Activated naive CD4-positive, alpha-beta T cell treated with anti-CD3 and anti-CD28 coated beads, Interleukin-2, amount 50 U/mL, for 16 hours (primary cell): ENCODE results near the gene NFYC.

ENCODE experiments used
- DNase-seq: peaks from one replicate; pipeline ENCODE4 v3.0.0-alpha.2; 2020

The NFYC gene

GRCh38 chr1:40691538-40692428 lies at the start of gene NFYC:
Gene NFYC, plus strand, starts transcription at chr1:40691704. Its CDS starts 47,140 bp downstream, at chr1:40738844.
- DNase-seq, result peak; percentile 92

- no peak for DNase-seq
Measured at GRCh38 chr1:40645118-40645680, 46.3 kb upstream of the NFYC start.

GRCh38 chr1:40646315-40646714 lies 45.2 kb upstream of the NFYC start:
- no peak for DNase-seq

- DNase-seq, result no peak
Measured at GRCh38 chr1:40648200-40648599, 43.3 kb upstream of the NFYC start.

- DNase-seq, result no peak
Measured at GRCh38 chr1:40648928-40649591, 42.4 kb upstream of the NFYC start.

- no peak for DNase-seq
Measured at GRCh38 chr1:40649592-40649930, 41.9 kb upstream of the NFYC start.

- no peak for DNase-seq
Measured at GRCh38 chr1:40650075-40650474, 41.4 kb upstream of the NFYC start.

GRCh38 chr1:40651138-40651857 lies 40.2 kb upstream of the NFYC start:
- DNase-seq, result no peak

GRCh38 chr1:40652468-40652867 lies 39.0 kb upstream of the NFYC start:
- DNase-seq, result no peak

GRCh38 chr1:40652979-40653378 lies 38.5 kb upstream of the NFYC start:
- no peak for DNase-seq

- DNase-seq, result no peak
Measured at GRCh38 chr1:40653851-40654537, 37.5 kb upstream of the NFYC start.

- DNase-seq, result no peak
Measured at GRCh38 chr1:40657046-40657445, 34.5 kb upstream of the NFYC start.

- no peak for DNase-seq
Measured at GRCh38 chr1:40658751-40659648, 32.5 kb upstream of the NFYC start.

GRCh38 chr1:40659649-40659947 lies 31.9 kb upstream of the NFYC start:
- DNase-seq, result no peak

GRCh38 chr1:40661678-40662077 lies 29.8 kb upstream of the NFYC start:
- DNase-seq, result no peak

GRCh38 chr1:40662151-40662550 lies 29.4 kb upstream of the NFYC start:
- no peak for DNase-seq

GRCh38 chr1:40662864-40663263 lies 28.6 kb upstream of the NFYC start:
- DNase-seq, result no peak

- DNase-seq, result no peak
Measured at GRCh38 chr1:40663324-40664166, 28.0 kb upstream of the NFYC start.

- no peak for DNase-seq
Measured at GRCh38 chr1:40664167-40664537, 27.4 kb upstream of the NFYC start.

GRCh38 chr1:40664791-40665190 lies 26.7 kb upstream of the NFYC start:
- DNase-seq, result no peak
